ENCODE results near the gene MXD1.

DNA sequence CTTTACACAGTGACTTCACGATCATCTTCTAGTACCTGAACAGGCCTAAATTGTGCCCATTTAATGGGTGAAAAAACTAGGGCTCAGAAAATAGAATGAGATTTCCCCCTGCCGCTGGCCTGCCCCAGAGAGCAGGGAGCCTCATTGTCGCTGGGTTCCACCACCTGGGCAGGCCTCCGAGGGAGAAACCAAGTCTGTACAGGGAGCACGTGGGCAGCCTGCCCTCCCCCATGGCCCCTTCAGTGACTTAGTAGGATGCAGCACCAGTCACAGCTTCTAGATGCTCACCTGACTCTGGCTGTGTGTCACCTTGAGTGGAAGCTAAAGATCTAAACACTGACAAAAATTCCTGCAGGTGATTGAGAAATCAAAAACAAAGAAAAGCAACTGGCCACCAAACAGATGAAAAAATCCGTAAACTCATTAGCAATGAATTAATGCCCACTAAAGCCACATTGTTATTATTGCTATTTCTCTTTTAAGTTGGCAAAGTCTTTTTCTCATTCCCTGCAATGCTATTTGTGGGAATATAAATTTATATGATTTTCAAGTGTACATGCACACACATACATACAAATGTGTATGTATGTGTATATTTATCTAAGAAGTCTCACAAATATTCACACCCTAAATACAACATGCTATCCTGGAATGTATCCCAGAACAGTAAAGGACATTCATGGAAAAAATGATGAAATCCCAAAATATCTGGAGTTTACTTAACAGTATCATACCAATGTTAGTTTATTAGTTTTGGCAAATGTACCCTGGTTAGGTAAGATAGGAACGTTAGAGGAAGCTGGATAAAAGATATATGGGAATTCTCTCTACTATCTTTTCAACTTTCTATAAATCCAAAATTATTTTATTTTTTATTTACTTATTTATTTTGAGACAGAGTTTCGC, 65.2 kb downstream of the MXD1 start:
- TF ChIP-seq CTCF (IDR thresholded peaks at IDR 0.05) = no peak
- TF ChIP-seq EZH2 (IDR thresholded peaks at IDR 0.05; ENCODE audit: borderline replicate concordance, insufficient read depth, low read depth, low read length, poor library complexity, severe bottlenecking) = no peak
